B cell (primary cell): ENCODE results near the gene AQP5. TPM values are rescaled to one million over a fixed set of nuclear protein-coding genes. Genes with fewer than 3 reads are reported as not detected.

Experiments used
- ATAC-seq: fragments of 200-7000 bp; cut with Tn5 transposase; one replicate; pipeline ENCODE4 v1.10.0; 2021; ENCODE audit warnings: low read depth, mild to moderate bottlenecking, moderate number of reproducible peaks, moderate library complexity
- CTCF ChIA-PET: fragments of 350-600 bp; sonication (Branson Sonifier 250); formaldehyde crosslinking; loops from one replicate; lab custom pipeline; 2021; ENCODE audit warnings: antibody characterized with exemption, inconsistent platforms; lab: Charles Lee
- POLR2A ChIA-PET: fragments of 350-600 bp; sonication (Branson Sonifier 250); formaldehyde crosslinking; loops from one replicate; lab custom pipeline; 2021; ENCODE audit warnings: antibody characterized with exemption; lab: Charles Lee
- DNase-seq: peaks from one replicate; pipeline ENCODE4 v3.0.0; 2013
- H2AFZ ChIP-seq: 2 replicates; pipeline ENCODE4 v1.6.1; 2012; ENCODE audit warnings: mild to moderate bottlenecking, low read depth, low read length; ENCODE audit not compliant: insufficient read depth, poor library complexity, severe bottlenecking
- H3K27ac ChIP-seq, 2 donors: 1 replicate in 1 of 2; 2 replicates in 1 of 2; pipeline ENCODE4 v1.5.1; 2012 to 2013; ENCODE audit warnings: low read length in 2 of 2, mild to moderate bottlenecking in 2 of 2, moderate library complexity in 1 of 2
- H3K27me3 ChIP-seq, 4 experiments: fragments of 200-600 bp in 1 of 4; sonication (generic) in 1 of 4; replicated peaks in 1 of 4; 1 replicate in 2 of 4; 2 replicates in 2 of 4; pipeline versions ENCODE4 v1.6.1 to v1.7.0; 2013 to 2016; ENCODE audit warnings: low read length in 3 of 4, mild to moderate bottlenecking in 2 of 4, mixed read lengths in 1 of 4, moderate library complexity in 1 of 4; ENCODE audit not compliant: insufficient read depth in 4 of 4, control insufficient read depth in 3 of 4; ENCODE audit errors: control extremely low read depth in 1 of 4
- H3K36me3 ChIP-seq, 2 experiments: replicated peaks in 1 of 2; 1 replicate in 1 of 2; 2 replicates in 1 of 2; pipeline versions ENCODE4 v1.6.1 to v1.7.1; 2013; ENCODE audit warnings: low read length in 1 of 2; ENCODE audit not compliant: insufficient read depth in 2 of 2, control insufficient read depth in 1 of 2; ENCODE audit errors: control extremely low read depth in 1 of 2, extremely low read depth in 1 of 2
- H3K4me1 ChIP-seq, 2 donors: fragments of 200-600 bp in 1 of 2; sonication (generic) in 1 of 2; 1 replicate in 1 of 2; 2 replicates in 1 of 2; pipeline versions ENCODE4 v1.5.1 to v1.6.1; 2013 to 2017; ENCODE audit warnings: low read length in 2 of 2; ENCODE audit not compliant: control insufficient read depth in 2 of 2, insufficient read depth in 2 of 2
- H3K4me2 ChIP-seq: replicated peaks from 2 replicates; pipeline ENCODE3; 2012; ENCODE audit warnings: mild to moderate bottlenecking, low read depth, low read length; ENCODE audit not compliant: poor library complexity, severe bottlenecking
- H3K4me3 ChIP-seq, 5 experiments: fragments of 200-600 bp in 1 of 5; sonication (generic) in 1 of 5; 1 replicate in 3 of 5; 2 replicates in 2 of 5; pipeline versions ENCODE4 v1.5.1 to v1.7.0; 2011 to 2016; ENCODE audit warnings: low read length in 4 of 5, mild to moderate bottlenecking in 4 of 5, low read depth in 2 of 5, control low read depth in 1 of 5, moderate library complexity in 1 of 5; ENCODE audit not compliant: insufficient read depth in 1 of 5; ENCODE audit errors: control extremely low read depth in 1 of 5, extremely low read depth in 1 of 5
- H3K79me2 ChIP-seq: fragments of 200-600 bp; sonication (generic); one replicate; pipeline ENCODE4 v1.6.0; 2016; ENCODE audit warnings: low read length; ENCODE audit not compliant: control insufficient read depth, insufficient read depth
- H3K9ac ChIP-seq: fragments of 200-600 bp; sonication (generic); 2 replicates; pipeline ENCODE4 v1.6.1; 2017; ENCODE audit warnings: mild to moderate bottlenecking, low read length, moderate library complexity
- H3K9me3 ChIP-seq, 3 donors: one replicate each; pipeline versions ENCODE4 v1.6.1 to v1.7.1; 2013; ENCODE audit warnings: low read length in 2 of 3; ENCODE audit not compliant: control insufficient read depth in 2 of 3, insufficient read depth in 1 of 3; ENCODE audit errors: control extremely low read depth in 1 of 3
- H4K20me1 ChIP-seq: 2 replicates; pipeline ENCODE4 v1.6.0; 2012; ENCODE audit warnings: mild to moderate bottlenecking, low read length; ENCODE audit not compliant: insufficient read depth, control insufficient read depth, poor library complexity, severe bottlenecking
- H3K27ac Mint-ChIP-seq: one replicate; pipeline ENCODE4 v1.8.0; 2021; ENCODE audit warnings: mixed read lengths
- H3K27me3 Mint-ChIP-seq: one replicate; pipeline ENCODE4 v1.8.0; 2021; ENCODE audit warnings: mixed read lengths
- H3K4me1 Mint-ChIP-seq: one replicate; pipeline ENCODE4 v1.8.0; 2021; ENCODE audit warnings: mixed read lengths
- H3K4me3 Mint-ChIP-seq: one replicate; pipeline ENCODE4 v1.8.0; 2021; ENCODE audit warnings: mixed read lengths
- H3K9me3 Mint-ChIP-seq: one replicate; pipeline ENCODE4 v1.8.0; 2022; ENCODE audit warnings: mixed read lengths; ENCODE audit not compliant: insufficient read depth
- EZH2 ChIP-seq: IDR thresholded peaks from 2 replicates; pipeline ENCODE4 v1.6.1; 2012; ENCODE audit warnings: borderline replicate concordance, low read depth, mild to moderate bottlenecking, moderate library complexity, low read length; ENCODE audit not compliant: insufficient read depth, poor library complexity, severe bottlenecking
- WGBS: methylation state at CpG from one replicate; pipeline ENCODE4 v1.1.5; 2013; ENCODE audit warnings: missing lambda C conversion rate; ENCODE audit not compliant: insufficient coverage; 5-methylcytosine and 5-hydroxymethylcytosine counted together
- intact Hi-C: fragments of 100-400 bp; cut with micrococcal nuclease; formaldehyde crosslinking; loops from one replicate; pipeline ENCODE4 v1.10.0; 2022
- polyA plus RNA-seq: library from polyadenylated mRNA; depleted of rRNA; stranded (reverse); fragments of >200 nt; gene quantifications from 2 replicates; pipeline ENCODE4 v1.2.3, GENCODE V29; 2012
- total RNA-seq, 2 donors: library from RNA; stranded (reverse); fragments of 120-200 nt in 1 of 2; gene quantifications; 1 replicate in 1 of 2; 2 replicates in 1 of 2; pipeline versions ENCODE4 v1.2.3 to v1.2.4, GENCODE V29; 2013 to 2022
- TF ChIP-seq, protein P1 (sequence below): fragments of 200-600 bp; IDR thresholded peaks from one replicate; pipeline ENCODE4 v1.8.0; 2022; ENCODE audit warnings: antibody characterized with exemption, mild to moderate bottlenecking

Gene AQP5
- total and polyA plus RNA-seq, 2 donors (not counting 1 experiment from before 2014, with no cell fraction given): not detected

DNA sequence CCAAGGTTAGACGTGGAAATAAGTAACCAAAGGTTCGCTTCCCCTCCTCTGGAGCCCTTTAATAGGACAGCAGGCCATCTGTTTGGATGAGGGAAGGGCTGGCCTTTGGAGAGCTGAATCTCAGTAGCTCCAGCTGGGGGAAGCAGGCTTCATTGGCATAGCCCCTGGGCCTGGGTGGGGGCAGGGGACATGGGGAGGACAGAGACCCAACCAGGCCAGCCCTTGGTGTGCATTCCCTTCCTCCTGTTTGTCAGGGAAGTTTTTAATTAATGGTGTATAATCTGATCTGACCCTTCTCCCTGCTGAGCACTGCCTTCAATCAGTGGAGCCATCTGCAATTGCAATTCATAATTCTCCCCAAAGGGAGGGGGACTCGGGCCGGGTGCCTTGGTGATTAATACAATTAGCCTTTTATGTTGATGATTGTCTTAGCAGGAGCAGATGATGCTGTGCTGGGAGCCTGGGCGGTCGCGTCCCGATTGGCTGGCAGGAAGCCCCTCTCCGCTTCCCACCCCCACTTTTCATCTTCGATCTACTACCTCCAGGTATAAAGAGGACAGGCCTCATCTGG lies 17.4 kb downstream of the AQP5 start:
- ATAC-seq: no peak
- H3K4me2 ChIP-seq: no peak overlapping the region
- H3K4me3 Mint-ChIP-seq: no peak overlapping the region
- TF ChIP-seq EZH2: no peak
- TF ChIP-seq, protein P1, sequence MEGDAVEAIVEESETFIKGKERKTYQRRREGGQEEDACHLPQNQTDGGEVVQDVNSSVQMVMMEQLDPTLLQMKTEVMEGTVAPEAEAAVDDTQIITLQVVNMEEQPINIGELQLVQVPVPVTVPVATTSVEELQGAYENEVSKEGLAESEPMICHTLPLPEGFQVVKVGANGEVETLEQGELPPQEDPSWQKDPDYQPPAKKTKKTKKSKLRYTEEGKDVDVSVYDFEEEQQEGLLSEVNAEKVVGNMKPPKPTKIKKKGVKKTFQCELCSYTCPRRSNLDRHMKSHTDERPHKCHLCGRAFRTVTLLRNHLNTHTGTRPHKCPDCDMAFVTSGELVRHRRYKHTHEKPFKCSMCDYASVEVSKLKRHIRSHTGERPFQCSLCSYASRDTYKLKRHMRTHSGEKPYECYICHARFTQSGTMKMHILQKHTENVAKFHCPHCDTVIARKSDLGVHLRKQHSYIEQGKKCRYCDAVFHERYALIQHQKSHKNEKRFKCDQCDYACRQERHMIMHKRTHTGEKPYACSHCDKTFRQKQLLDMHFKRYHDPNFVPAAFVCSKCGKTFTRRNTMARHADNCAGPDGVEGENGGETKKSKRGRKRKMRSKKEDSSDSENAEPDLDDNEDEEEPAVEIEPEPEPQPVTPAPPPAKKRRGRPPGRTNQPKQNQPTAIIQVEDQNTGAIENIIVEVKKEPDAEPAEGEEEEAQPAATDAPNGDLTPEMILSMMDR: no peak
- ChIA-PET CTCF (interaction anchor here (1.2 to 4.2 kb wide), 2 partner anchors 13 to 77 kb away, joined by 3 to 28 read pairs; no protein-coding TSS in a partner anchor), POLR2A (no interaction called here)
- no peaks in the 10 kb centered on the region for H3K79me2 ChIP-seq
- no peak overlapping the region for H3K27ac Mint-ChIP-seq
- H3K27me3 ChIP-seq: no peaks in the 10 kb centered on the region
- H3K9me3 Mint-ChIP-seq: no peaks in the 10 kb centered on the region
- 100% methylated on average over 2 of the region's 10 CpGs for WGBS
- no peaks in the 10 kb centered on the region for H3K4me1 ChIP-seq
- H3K27ac ChIP-seq: no peak overlapping the region
- no peaks in the 10 kb centered on the region for H3K36me3 ChIP-seq
- no peak for DNase-seq
- intact Hi-C loops: no loop called here
- no peak overlapping the region for H3K9ac ChIP-seq
- H2AFZ ChIP-seq: no peak overlapping the region
- no peaks in the 10 kb centered on the region for H4K20me1 ChIP-seq
- H3K4me3 ChIP-seq: no peak overlapping the region
- H3K27me3 Mint-ChIP-seq: no peaks in the 10 kb centered on the region
- no peaks in the 10 kb centered on the region for H3K4me1 Mint-ChIP-seq
- H3K9me3 ChIP-seq: no peaks in the 10 kb centered on the region

DNA sequence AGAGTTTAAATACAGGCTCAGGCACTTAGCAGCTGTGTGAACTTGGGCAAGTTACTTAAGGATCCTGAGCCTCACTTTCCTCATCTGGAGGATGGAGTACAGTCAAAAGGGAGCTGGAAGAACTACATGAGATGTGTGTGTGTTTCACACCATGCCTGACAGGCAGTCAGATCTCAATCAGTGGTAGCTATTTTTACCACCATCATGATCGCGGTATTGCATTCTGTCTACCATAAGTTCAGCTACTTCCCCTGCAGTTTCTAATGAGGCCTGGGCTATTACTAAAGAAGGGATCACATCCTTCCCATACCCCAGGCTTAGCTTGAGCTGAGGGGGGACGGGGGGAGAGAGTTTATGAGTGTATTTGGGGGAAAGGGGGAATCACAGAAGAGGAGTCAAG lies 18.1 kb downstream of the AQP5 start:
- Mint-ChIP-seq H3K4me3 (no peak overlapping the region), H3K4me1 (no peaks in the 10 kb centered on the region), H3K9me3 (no peaks in the 10 kb centered on the region), H3K27ac (no peak overlapping the region), H3K27me3 (no peaks in the 10 kb centered on the region)
- Histone ChIP-seq H4K20me1 (no peaks in the 10 kb centered on the region), H2AFZ (no peak overlapping the region), H3K27me3 (no peaks in the 10 kb centered on the region), H3K4me1 (no peaks in the 10 kb centered on the region), H3K9ac (no peak overlapping the region), H3K27ac (no peak overlapping the region), H3K9me3 (no peaks in the 10 kb centered on the region), H3K4me2 (no peak overlapping the region), H3K4me3 (no peak overlapping the region), H3K36me3 (no peaks in the 10 kb centered on the region), H3K79me2 (no peaks in the 10 kb centered on the region)
- TF ChIP-seq, protein P1: no peak
- no peak for TF ChIP-seq EZH2
- ChIA-PET POLR2A (interaction anchor here (0.6 kb wide), 1 partner anchor 318 kb away, joined by 6 read pairs; no protein-coding TSS in a partner anchor), CTCF (interaction anchor here (1.3 to 4.2 kb wide), 2 partner anchors 11 to 14 kb away, joined by 4 to 28 read pairs; no protein-coding TSS in a partner anchor)
- no CpG with 5 or more reads among the region's 3 CpGs for WGBS
- DNase-seq (no peak), ATAC-seq (no peak)
- intact Hi-C loops: no loop called here
